ENCODE results near the gene ZNF354B. TPM values are rescaled to one million over a fixed set of nuclear protein-coding genes. Genes with fewer than 3 reads are reported as not detected.

Gene ZNF354B
- total RNA-seq, 1 experiment from 2014 or later = 11.6 TPM

- peaks cover 19% of the 10 kb centered on the region for H3K79me2 ChIP-seq (ENCODE audit: insufficient read depth, low read length)
- no peak overlapping the region for H3K27ac ChIP-seq (ENCODE audit: low read depth, low read length)
- peaks cover 28 to 64% of the 10 kb centered on the region in 2 experiments for H3K36me3 ChIP-seq (ENCODE audit: control insufficient read depth in 1 of 2, insufficient read depth in 2 of 2, low read length in 2 of 2)
- ChIA-PET POLR2A (no interaction called here), CTCF (no interaction called here), RAD21 (ENCODE audit: low non-redundant PET in 1 of 2, low total read pairs in 2 of 2, uncharacterized antibody in 2 of 2, unreplicated experiment in 2 of 2) (no interaction called here)
- no TSS peak for BruUV-seq (replicated peaks)
- H3K4me2 ChIP-seq (ENCODE audit: low read length) = no peak overlapping the region
- no peaks in the 10 kb centered on the region for H3K4me1 ChIP-seq (ENCODE audit: control insufficient read depth in 1 of 2, insufficient read depth in 2 of 2, low read length in 2 of 2)
- no peak overlapping the region for H3K9ac ChIP-seq (ENCODE audit: low read length)
- intact Hi-C loops (cut with micrococcal nuclease) = no loop called here
- DNase-seq (ENCODE audit: low read depth, low spot score) = no peak
- peaks cover 0 to 17% of the 10 kb centered on the region in 2 experiments; a peak in 3 of 4 replicates for H3K9me3 ChIP-seq (ENCODE audit: control insufficient read depth in 1 of 2, insufficient read depth in 1 of 2, low read depth in 1 of 2, low read length in 2 of 2)
- TF ChIP-seq REST (IDR thresholded peaks at IDR 0.05; ENCODE audit: low read depth) (no peak), TCF7L2 (IDR thresholded peaks at IDR 0.05; ENCODE audit: borderline replicate concordance, extremely low read depth, insufficient read depth, insufficient read length) (no peak), EZH2phosphoT487 (IDR thresholded peaks at IDR 0.05; ENCODE audit: borderline replicate concordance) (no peak), MAX (IDR thresholded peaks at IDR 0.05) (no peak), SP1 (IDR thresholded peaks at IDR 0.05; ENCODE audit: low read depth) (no peak), EZH2 (IDR thresholded peaks at IDR 0.05) (no peak), CTCF (IDR thresholded peaks at IDR 0.05 in 2 of 3, conservative IDR thresholded peaks at IDR 0.05 in 1 of 3; ENCODE audit: borderline replicate concordance in 1 of 3, insufficient read depth in 1 of 3, low read depth in 2 of 3, low read length in 2 of 3) (no peak), FOSL1 (IDR thresholded peaks at IDR 0.05; ENCODE audit: low read depth) (no peak)
- H4K20me1 ChIP-seq (ENCODE audit: insufficient read depth) = no peaks in the 10 kb centered on the region
- H2AFZ ChIP-seq (ENCODE audit: low read depth, low read length, poor library complexity, severe bottlenecking) = no peak overlapping the region
- no peaks in the 10 kb centered on the region for H3K27me3 ChIP-seq (ENCODE audit: insufficient read depth, low read length)
- no peak for ATAC-seq
- H3K4me3 ChIP-seq (replicated peaks in 1 of 2; ENCODE audit: low read depth in 1 of 2, low read length in 2 of 2) = no peak overlapping the region
- H3K9me2 ChIP-seq (ENCODE audit: insufficient read depth) = no peaks in the 10 kb centered on the region
Observed at GRCh38 chr5:178870411-178870810, 10.7 kb downstream of the ZNF354B start.
